Skeletal muscle satellite cell (primary cell): ENCODE data around the gene GHSR.

Experiments
- H3K27me3 ChIP-seq: 2 replicates; pipeline ENCODE4 v1.7.0; 2013; ENCODE audit warnings: low read length; ENCODE audit not compliant: control insufficient read depth, insufficient read depth
- H3K36me3 ChIP-seq: 2 replicates; pipeline ENCODE4 v1.7.0; 2013; ENCODE audit warnings: mild to moderate bottlenecking, control low read depth, low read length; ENCODE audit not compliant: insufficient read depth
- H3K4me1 ChIP-seq: 2 replicates; pipeline ENCODE4 v1.7.0; 2013; ENCODE audit warnings: low read length; ENCODE audit not compliant: control insufficient read depth, insufficient read depth
- H3K4me2 ChIP-seq: 2 replicates; pipeline ENCODE4 v1.7.0; 2013; ENCODE audit warnings: mild to moderate bottlenecking, low read length
- H3K4me3 ChIP-seq: 2 replicates; pipeline ENCODE4 v1.7.0; 2013; ENCODE audit warnings: low read length
- H3K9ac ChIP-seq: 2 replicates; pipeline ENCODE4 v1.7.0; 2013; ENCODE audit warnings: mild to moderate bottlenecking, low read depth, low read length, moderate library complexity
- H3K9me3 ChIP-seq: replicated peaks from 2 replicates; pipeline ENCODE4 v1.7.0; 2013; ENCODE audit warnings: mild to moderate bottlenecking, control low read depth, low read length

The GHSR gene

GRCh38 chr3:172394692-172395091 is 53.6 kb downstream of the GHSR start:
- Histone ChIP-seq H3K4me1 (peaks cover 15% of the 10 kb centered on the region), H3K27me3 (no peaks in the 10 kb centered on the region), H3K4me3 (no peak overlapping the region), H3K9me3 (no peaks in the 10 kb centered on the region), H3K4me2 (no peak overlapping the region), H3K9ac (no peak overlapping the region), H3K36me3 (peaks cover 22% of the 10 kb centered on the region)
